Hepatocyte (in vitro differentiated cells): ENCODE measurements around the gene NOL3.

Experiments
- EZH2 ChIP-seq: fragments of 200-600 bp; sonication (generic); IDR thresholded peaks from 2 replicates; pipeline ENCODE4 v1.6.1; 2016; ENCODE audit warnings: antibody characterized with exemption, mild to moderate bottlenecking, borderline replicate concordance
- EZH2phosphoT487 ChIP-seq: fragments of 200-600 bp; sonication (generic); IDR thresholded peaks from one replicate; pipeline ENCODE4 v1.6.1; 2018; ENCODE audit warnings: antibody characterized with exemption, mild to moderate bottlenecking, low read depth, moderate library complexity; ENCODE audit not compliant: unreplicated experiment, severe bottlenecking
- TF ChIP-seq, protein P1 (sequence below): fragments of 200-600 bp; sonication (generic); IDR thresholded peaks from 2 replicates; pipeline ENCODE4 v1.5.1; 2016; ENCODE audit warnings: antibody characterized with exemption, mild to moderate bottlenecking; ENCODE audit not compliant: poor library complexity

- TF ChIP-seq, protein P1, sequence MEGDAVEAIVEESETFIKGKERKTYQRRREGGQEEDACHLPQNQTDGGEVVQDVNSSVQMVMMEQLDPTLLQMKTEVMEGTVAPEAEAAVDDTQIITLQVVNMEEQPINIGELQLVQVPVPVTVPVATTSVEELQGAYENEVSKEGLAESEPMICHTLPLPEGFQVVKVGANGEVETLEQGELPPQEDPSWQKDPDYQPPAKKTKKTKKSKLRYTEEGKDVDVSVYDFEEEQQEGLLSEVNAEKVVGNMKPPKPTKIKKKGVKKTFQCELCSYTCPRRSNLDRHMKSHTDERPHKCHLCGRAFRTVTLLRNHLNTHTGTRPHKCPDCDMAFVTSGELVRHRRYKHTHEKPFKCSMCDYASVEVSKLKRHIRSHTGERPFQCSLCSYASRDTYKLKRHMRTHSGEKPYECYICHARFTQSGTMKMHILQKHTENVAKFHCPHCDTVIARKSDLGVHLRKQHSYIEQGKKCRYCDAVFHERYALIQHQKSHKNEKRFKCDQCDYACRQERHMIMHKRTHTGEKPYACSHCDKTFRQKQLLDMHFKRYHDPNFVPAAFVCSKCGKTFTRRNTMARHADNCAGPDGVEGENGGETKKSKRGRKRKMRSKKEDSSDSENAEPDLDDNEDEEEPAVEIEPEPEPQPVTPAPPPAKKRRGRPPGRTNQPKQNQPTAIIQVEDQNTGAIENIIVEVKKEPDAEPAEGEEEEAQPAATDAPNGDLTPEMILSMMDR: no peak
- TF ChIP-seq EZH2 (no peak), EZH2phosphoT487 (no peak)
These were observed 33.7 kb downstream of the NOL3 start for GRCh38 chr16:67204076-67204475.
